Measurements from ENCODE around the gene KLHL29. TPM values are rescaled to one million over a fixed set of nuclear protein-coding genes. Genes with fewer than 3 reads are reported as not detected.

The KLHL29 gene
- total and polyA plus RNA-seq, 2 experiments from 2014 or later = 1.5 to 6.5 TPM

- TF ChIP-seq CTCF (conservative IDR thresholded peaks at IDR 0.05; ENCODE audit: low read depth in 2 of 2) (0 out of 4 replicates have a peak, but pooled peaks of 1 of the 2 experiments have one; percentile 3), JUNB (IDR thresholded peaks at IDR 0.05; ENCODE audit: unreplicated experiment) (no peak)
- Histone ChIP-seq H3K9me2 (ENCODE audit: insufficient read depth) (peaks cover 8% of the 10 kb centered on the region; the same call in 1 of the 2 replicates), H3F3A (replicated peaks; ENCODE audit: low read depth) (no peaks in the 10 kb centered on the region), H3K79me2 (replicated peaks; ENCODE audit: insufficient read depth) (no peaks in the 10 kb centered on the region), H4K20me1 (replicated peaks; ENCODE audit: insufficient read depth) (no peaks in the 10 kb centered on the region; the same call in 1 of the 2 replicates), H3K36me3 (ENCODE audit: insufficient read depth) (no peaks in the 10 kb centered on the region), H3K4me3 (no peak overlapping the region), H3K27ac (ENCODE audit: low read depth) (no peak overlapping the region), H3K4me1 (ENCODE audit: insufficient read depth) (no peaks in the 10 kb centered on the region), H3K27me3 (ENCODE audit: insufficient read depth) (no peaks in the 10 kb centered on the region), H2AFZ (no peak overlapping the region), H3K4me2 (no peak overlapping the region)
- ATAC-seq (no peak), DNase-seq (ENCODE audit: low spot score) (no peak)
- no peak overlapping the region for H3K4me3 Mint-ChIP-seq
- no peak overlapping the region for H3K27ac Mint-ChIP-seq
- H3K4me1 Mint-ChIP-seq = peaks cover 4% of the 10 kb centered on the region
- H3K36me3 Mint-ChIP-seq (ENCODE audit: low read depth) = no peaks in the 10 kb centered on the region; the same call in 2 of the 3 replicates
- no peaks in the 10 kb centered on the region; the same call in 2 of the 3 replicates for H3K9me3 Mint-ChIP-seq
- H3K27me3 Mint-ChIP-seq (ENCODE audit: insufficient read depth, low read depth, poor library complexity) = peaks cover 15% of the 10 kb centered on the region
These were observed 158.7 kb downstream of the KLHL29 start for GRCh38 chr2:23543728-23544127.

GRCh38 chr2:23544589-23545295 lies 159.8 kb downstream of the KLHL29 start:
- Histone ChIP-seq H4K20me1 (replicated peaks; ENCODE audit: insufficient read depth) (no peaks in the 10 kb centered on the region; the same call in 1 of the 2 replicates), H3K4me1 (ENCODE audit: insufficient read depth) (no peaks in the 10 kb centered on the region), H3K36me3 (ENCODE audit: insufficient read depth) (no peaks in the 10 kb centered on the region), H3F3A (replicated peaks; ENCODE audit: low read depth) (no peaks in the 10 kb centered on the region), H3K79me2 (replicated peaks; ENCODE audit: insufficient read depth) (no peaks in the 10 kb centered on the region), H3K4me3 (no peak overlapping the region), H3K9me2 (ENCODE audit: insufficient read depth) (peaks cover 8% of the 10 kb centered on the region; the same call in 1 of the 2 replicates), H3K27me3 (ENCODE audit: insufficient read depth) (no peaks in the 10 kb centered on the region), H3K4me2 (no peak overlapping the region), H3K27ac (ENCODE audit: low read depth) (no peak overlapping the region), H2AFZ (no peak overlapping the region)
- H3K4me1 Mint-ChIP-seq = peaks cover 8% of the 10 kb centered on the region
- ATAC-seq (no peak), DNase-seq (ENCODE audit: low spot score) (no peak)
- no peaks in the 10 kb centered on the region; the same call in 2 of the 3 replicates for H3K9me3 Mint-ChIP-seq
- no peaks in the 10 kb centered on the region; the same call in 2 of the 3 replicates for H3K36me3 Mint-ChIP-seq (ENCODE audit: low read depth)
- no peak overlapping the region for H3K4me3 Mint-ChIP-seq
- H3K27me3 Mint-ChIP-seq (ENCODE audit: insufficient read depth, low read depth, poor library complexity) = peaks cover 15% of the 10 kb centered on the region
- H3K27ac Mint-ChIP-seq = no peak overlapping the region
- TF ChIP-seq CREB1 (CRISPR knock-in tag; IDR thresholded peaks at IDR 0.05; ENCODE audit: low read depth) (no peak), ETS1 (IDR thresholded peaks at IDR 0.05) (no peak), STAT1 (IDR thresholded peaks at IDR 0.05; ENCODE audit: unreplicated experiment) (no peak), NANOG (IDR thresholded peaks at IDR 0.05; ENCODE audit: borderline replicate concordance) (no peak), REST (IDR thresholded peaks at IDR 0.05; ENCODE audit: unreplicated experiment) (no peak), JUNB (IDR thresholded peaks at IDR 0.05; ENCODE audit: unreplicated experiment) (no peak), CTCF (conservative IDR thresholded peaks at IDR 0.05; ENCODE audit: low read depth in 2 of 2) (no peak), ZNF114 (CRISPR knock-in tag; IDR thresholded peaks at IDR 0.05) (no peak), ZNF331 (CRISPR knock-in tag; IDR thresholded peaks at IDR 0.05; ENCODE audit: low read depth) (no peak), EZH2phosphoT487 (IDR thresholded peaks at IDR 0.05; ENCODE audit: unreplicated experiment) (no peak)
